Trophoblast cell (in vitro differentiated cells and primary cell): ENCODE data around the gene ZNF747.

Experiments
- DNase-seq, 2 donors: peaks; one replicate each; pipeline ENCODE4 v3.0.0-alpha.2; 2016
- H2AFZ ChIP-seq: 2 replicates; pipeline ENCODE4 v1.6.1; 2013; ENCODE audit warnings: low read length, moderate library complexity, mild to moderate bottlenecking; ENCODE audit not compliant: insufficient read depth, poor library complexity
- H2AK5ac ChIP-seq: 2 replicates; pipeline ENCODE4 v1.6.1; 2013; ENCODE audit warnings: mild to moderate bottlenecking, low read length
- H2BK120ac ChIP-seq: 2 replicates; pipeline ENCODE4 v1.6.1; 2013; ENCODE audit warnings: low read length, mild to moderate bottlenecking, moderate library complexity; ENCODE audit not compliant: insufficient read depth, poor library complexity
- H2BK12ac ChIP-seq: 2 replicates; pipeline ENCODE4 v1.6.1; 2013; ENCODE audit warnings: mild to moderate bottlenecking, low read length, moderate library complexity
- H2BK5ac ChIP-seq: 2 replicates; pipeline ENCODE4 v1.6.1; 2013; ENCODE audit warnings: low read length, low read depth, moderate library complexity, mild to moderate bottlenecking; ENCODE audit not compliant: poor library complexity
- H3K14ac ChIP-seq: 2 replicates; pipeline ENCODE4 v1.6.1; 2013; ENCODE audit warnings: mild to moderate bottlenecking, low read length
- H3K18ac ChIP-seq: 2 replicates; pipeline ENCODE4 v1.6.1; 2013; ENCODE audit warnings: mild to moderate bottlenecking, low read length
- H3K23ac ChIP-seq: 2 replicates; pipeline ENCODE4 v1.6.1; 2013; ENCODE audit warnings: low read length
- H3K27ac ChIP-seq: 2 replicates; pipeline ENCODE4 v1.5.1; 2013; ENCODE audit warnings: low read depth, mild to moderate bottlenecking, inconsistent platforms, low read length, moderate library complexity
- H3K27me3 ChIP-seq: 2 replicates; pipeline ENCODE4 v1.6.1; 2013; ENCODE audit warnings: inconsistent platforms, mild to moderate bottlenecking, low read length, moderate library complexity; ENCODE audit not compliant: insufficient read depth
- H3K36me3 ChIP-seq, 2 experiments: 1 replicate in 1 of 2; 2 replicates in 1 of 2; pipeline ENCODE4 v1.6.1; 2013; ENCODE audit warnings: low read length in 2 of 2, mild to moderate bottlenecking in 2 of 2, moderate library complexity in 1 of 2; ENCODE audit not compliant: insufficient read depth in 2 of 2, control insufficient read depth in 1 of 2
- H3K4ac ChIP-seq: 2 replicates; pipeline ENCODE4 v1.6.1; 2013; ENCODE audit warnings: low read depth, mild to moderate bottlenecking, low read length, moderate library complexity
- H3K4me1 ChIP-seq, 2 experiments: 1 replicate in 1 of 2; 2 replicates in 1 of 2; pipeline ENCODE4 v1.6.1; 2013; ENCODE audit warnings: low read length in 2 of 2, mild to moderate bottlenecking in 2 of 2, moderate library complexity in 1 of 2; ENCODE audit not compliant: insufficient read depth in 2 of 2, control insufficient read depth in 1 of 2
- H3K4me2 ChIP-seq: 2 replicates; pipeline ENCODE4 v1.6.1; 2013; ENCODE audit warnings: inconsistent platforms, mild to moderate bottlenecking, low read length, moderate library complexity
- H3K4me3 ChIP-seq: 2 replicates; pipeline ENCODE4 v1.5.1; 2013; ENCODE audit warnings: mild to moderate bottlenecking, low read depth, low read length, inconsistent platforms
- H3K79me1 ChIP-seq: one replicate; pipeline ENCODE4 v1.6.1; 2013; ENCODE audit warnings: low read length
- H3K79me2 ChIP-seq: 2 replicates; pipeline ENCODE4 v1.6.1; 2013; ENCODE audit warnings: low read length, mild to moderate bottlenecking; ENCODE audit not compliant: control insufficient read depth, insufficient read depth, poor library complexity
- H3K9ac ChIP-seq: 2 replicates; pipeline ENCODE4 v1.6.1; 2013; ENCODE audit warnings: mild to moderate bottlenecking, low read length
- H3K9me3 ChIP-seq: 2 replicates; pipeline ENCODE4 v1.6.1; 2013; ENCODE audit warnings: low read depth, mild to moderate bottlenecking, control low read depth, inconsistent platforms, low read length; ENCODE audit not compliant: insufficient read depth
- H4K12ac ChIP-seq: 2 replicates; pipeline ENCODE4 v1.6.1; 2013; ENCODE audit warnings: low read depth, mild to moderate bottlenecking, low read length, moderate library complexity
- H4K8ac ChIP-seq: 2 replicates; pipeline ENCODE4 v1.6.1; 2013; ENCODE audit warnings: low read depth, mild to moderate bottlenecking, low read length, moderate library complexity
- H4K91ac ChIP-seq: one replicate; pipeline ENCODE4 v1.6.1; 2013; ENCODE audit warnings: low read depth, mild to moderate bottlenecking, low read length, moderate library complexity
- WGBS: extraction: QIAGEN DNeasy Blood & Tissue Kit; methylation state at CpG from one replicate; pipeline ENCODE4 v1.1.7; 2013; ENCODE audit warnings: missing lambda C conversion rate; ENCODE audit not compliant: insufficient read length, insufficient coverage; ENCODE audit errors: extremely low coverage; 5-methylcytosine and 5-hydroxymethylcytosine counted together

The ZNF747 gene

GRCh38 chr16:30571445-30572322 lies 37.0 kb upstream of the ZNF747 start, which contains the start of gene ZNF688:
Gene ZNF688, minus strand, starts transcription at chr16:30571714. Its CDS starts 85 bp downstream, at chr16:30571629.
- Histone ChIP-seq H3K79me2 (peaks cover 9% of the 10 kb centered on the region), H3K4me1 (peaks cover 9 to 10% of the 10 kb centered on the region in 2 experiments), H3K23ac (no peak within 1 kb of the TSS), H2BK12ac (no peak within 1 kb of the TSS), H4K8ac (peak within 1 kb of the TSS; percentile 100), H3K9ac (peak within 1 kb of the TSS; percentile 82), H2BK5ac (peak within 1 kb of the TSS; percentile 95), H3K18ac (peak within 1 kb of the TSS; percentile 96), H3K36me3 (peaks cover 0 to 3% of the 10 kb centered on the region in 2 experiments), H2BK120ac (peak within 1 kb of the TSS; percentile 82), H3K27me3 (no peaks in the 10 kb centered on the region), H4K12ac (peak within 1 kb of the TSS; percentile 90), H3K79me1 (peaks cover 11% of the 10 kb centered on the region), H3K4ac (peak within 1 kb of the TSS; percentile 88), H2AK5ac (peak within 1 kb of the TSS; percentile 84), H3K14ac (peak within 1 kb of the TSS; percentile 94), H3K9me3 (peaks cover 2% of the 10 kb centered on the region), H4K91ac (peak within 1 kb of the TSS; percentile 95), H3K4me3 (peak within 1 kb of the TSS; percentile 72), H3K27ac (peak within 1 kb of the TSS; percentile 83), H3K4me2 (peak within 1 kb of the TSS; percentile 99), H2AFZ (peak within 1 kb of the TSS; percentile 92)
- no CpG with 5 or more reads among the region's 67 CpGs for WGBS
- peak; percentile 90 to 94 for DNase-seq

GRCh38 chr16:30570636-30571444 lies 36.2 kb upstream of the ZNF747 start:
- peak overlapping the region; percentile 95 for H2BK5ac ChIP-seq
- H3K36me3 ChIP-seq = peaks cover 0 to 3% of the 10 kb centered on the region in 2 experiments
- H4K12ac ChIP-seq = peak overlapping the region; percentile 90
- H4K8ac ChIP-seq = peak overlapping the region; percentile 100
- H3K18ac ChIP-seq = peak overlapping the region; percentile 96
- no peak overlapping the region for H3K23ac ChIP-seq
- peaks cover 2% of the 10 kb centered on the region for H3K9me3 ChIP-seq
- no peaks in the 10 kb centered on the region for H3K27me3 ChIP-seq
- peak overlapping the region; percentile 94 for H3K14ac ChIP-seq
- peak overlapping the region; percentile 83 for H3K27ac ChIP-seq
- peaks cover 9% of the 10 kb centered on the region for H3K79me2 ChIP-seq
- H2AK5ac ChIP-seq = peak overlapping the region; percentile 84
- H2BK12ac ChIP-seq = no peak overlapping the region
- H3K79me1 ChIP-seq = peaks cover 11% of the 10 kb centered on the region
- H3K4ac ChIP-seq = peak overlapping the region; percentile 78
- H4K91ac ChIP-seq = peak overlapping the region; percentile 95
- DNase-seq = peak in 1 of 2 donors; percentile 20
- H3K4me3 ChIP-seq = peak overlapping the region; percentile 72
- H3K9ac ChIP-seq = peak overlapping the region; percentile 82
- WGBS = no CpG with 5 or more reads among the region's 22 CpGs
- peak overlapping the region; percentile 92 for H2AFZ ChIP-seq
- peak overlapping the region; percentile 82 for H2BK120ac ChIP-seq
- H3K4me1 ChIP-seq = peaks cover 9 to 10% of the 10 kb centered on the region in 2 experiments
- H3K4me2 ChIP-seq = peak overlapping the region; percentile 99

DNA sequence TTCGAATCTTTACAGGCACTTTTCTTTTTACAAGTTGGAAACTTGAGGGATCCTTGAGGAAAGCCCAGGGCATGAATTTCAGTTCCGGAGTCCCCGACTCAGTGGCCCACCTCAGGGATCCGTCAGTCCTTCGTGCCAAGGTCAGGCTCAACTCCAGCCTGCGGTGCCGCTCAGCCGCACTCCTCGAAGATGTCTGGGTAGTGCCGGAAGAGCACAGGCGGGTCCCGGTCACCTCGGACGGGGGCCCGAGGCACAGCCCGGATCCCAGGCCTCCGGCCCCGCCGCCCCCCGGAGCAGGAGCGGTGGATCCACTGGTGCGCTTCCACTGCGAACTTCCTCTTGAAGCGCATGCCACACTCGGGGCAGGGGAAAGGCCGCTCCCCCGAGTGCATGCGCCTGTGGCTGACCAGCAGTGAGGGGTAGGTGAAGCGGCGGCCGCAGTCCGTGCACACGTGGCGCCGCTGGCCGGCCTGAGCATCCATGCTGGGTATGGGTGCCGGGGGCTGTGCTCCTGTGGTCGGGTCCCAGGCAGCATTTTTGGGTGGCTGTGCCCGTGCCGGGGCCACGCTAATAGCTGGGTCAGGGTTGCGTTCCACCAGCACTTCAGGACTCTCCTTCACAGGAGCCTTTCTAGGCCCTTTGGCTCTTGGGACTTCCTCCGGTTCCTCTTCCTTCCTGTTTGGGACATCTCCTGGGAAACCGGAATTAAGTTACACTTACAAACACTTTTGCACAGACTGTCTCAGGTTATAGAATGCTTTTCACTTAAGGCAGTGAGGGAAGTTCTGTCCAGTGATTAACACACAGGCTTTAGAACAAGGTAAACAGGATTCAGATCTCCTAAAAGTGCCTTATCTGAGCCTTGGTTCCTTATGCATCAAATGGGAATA lies 35.3 kb upstream of the ZNF747 start:
- peaks cover 0 to 3% of the 10 kb centered on the region in 2 experiments for H3K36me3 ChIP-seq
- no peak overlapping the region for H3K9ac ChIP-seq
- no peak overlapping the region for H4K8ac ChIP-seq
- H3K27ac ChIP-seq = no peak overlapping the region
- H3K27me3 ChIP-seq = no peaks in the 10 kb centered on the region
- H2BK12ac ChIP-seq = no peak overlapping the region
- H3K14ac ChIP-seq = no peak overlapping the region
- peaks cover 11% of the 10 kb centered on the region for H3K79me1 ChIP-seq
- H2BK120ac ChIP-seq = no peak overlapping the region
- WGBS = no CpG with 5 or more reads among the region's 44 CpGs
- H3K9me3 ChIP-seq = peaks cover 2% of the 10 kb centered on the region
- H4K12ac ChIP-seq = no peak overlapping the region
- H3K4me1 ChIP-seq = peaks cover 9 to 10% of the 10 kb centered on the region in 2 experiments
- no peak overlapping the region for H2BK5ac ChIP-seq
- no peak overlapping the region for H3K18ac ChIP-seq
- DNase-seq = no peak
- no peak overlapping the region for H2AK5ac ChIP-seq
- peaks cover 9% of the 10 kb centered on the region for H3K79me2 ChIP-seq
- H3K4ac ChIP-seq = no peak overlapping the region
- H2AFZ ChIP-seq = no peak overlapping the region
- no peak overlapping the region for H3K4me3 ChIP-seq
- no peak overlapping the region for H4K91ac ChIP-seq
- no peak overlapping the region for H3K4me2 ChIP-seq
- H3K23ac ChIP-seq = no peak overlapping the region
